Cardiac muscle cell (in vitro differentiated cells and primary cell): ENCODE measurements around the gene CUL2. TPM values are rescaled to one million over a fixed set of nuclear protein-coding genes. Genes with fewer than 3 reads are reported as not detected.

Source experiments
- DNase-seq, 2 donors: peaks; one replicate each; pipeline versions ENCODE4 v3.0.0 to v3.0.0-alpha.2; 2010 to 2017; ENCODE audit warnings: low read depth in 1 of 2, low spot score in 1 of 2
- H3K27ac ChIP-seq: fragments of 200-600 bp; sonication (generic); 2 replicates; pipeline ENCODE4 v1.5.1; 2016
- H3K27me3 ChIP-seq: fragments of 200-600 bp; sonication (generic); 2 replicates; pipeline ENCODE4 v1.6.0; 2016; ENCODE audit warnings: control low read depth
- H3K36me3 ChIP-seq: fragments of 200-600 bp; sonication (generic); 2 replicates; pipeline ENCODE4 v1.5.1; 2016; ENCODE audit warnings: control low read depth
- H3K4me1 ChIP-seq: fragments of 200-600 bp; sonication (generic); 2 replicates; pipeline ENCODE4 v1.8.1; 2017; ENCODE audit warnings: low read depth, mild to moderate bottlenecking, mixed run types
- H3K4me3 ChIP-seq: fragments of 200-600 bp; sonication (generic); 2 replicates; pipeline ENCODE4 v1.5.1; 2016; ENCODE audit warnings: mild to moderate bottlenecking
- H3K9me3 ChIP-seq: fragments of 200-600 bp; sonication (generic); 2 replicates; pipeline ENCODE4 v1.5.1; 2017; ENCODE audit warnings: low read depth, mild to moderate bottlenecking, control low read depth
- CTCF ChIP-seq: IDR thresholded peaks from 2 replicates; pipeline ENCODE4 v1.5.1; 2012; ENCODE audit warnings: low read depth, mild to moderate bottlenecking, low read length
- polyA plus RNA-seq: library from polyadenylated mRNA; unstranded; fragments of >200 nt; fragmentation: Nextera tagmentation; extraction: Ambion mirVana; gene quantifications from 2 replicates; pipeline ENCODE4 v1.2.1, GENCODE V29; 2016
- total RNA-seq: library from RNA; depleted of rRNA; stranded (reverse); fragments of >200 nt; gene quantifications from 2 replicates; pipeline ENCODE4 v1.2.3, GENCODE V29; 2016

Gene CUL2
- total RNA-seq: 19.2 and 21.6 TPM in 2 replicates
- 43.0 and 48.7 TPM in 2 replicates for polyA plus RNA-seq

- peaks cover 11% of the 10 kb centered on the region for H3K4me1 ChIP-seq
- H3K27ac ChIP-seq: peak within 1 kb of the TSS; percentile 99
- DNase-seq: peak; percentile 91 to 98
- H3K27me3 ChIP-seq: no peaks in the 10 kb centered on the region
- H3K4me3 ChIP-seq: peak within 1 kb of the TSS; percentile 85
- H3K9me3 ChIP-seq: no peaks in the 10 kb centered on the region
- no peaks in the 10 kb centered on the region for H3K36me3 ChIP-seq
- TF ChIP-seq CTCF: no peak
Observed at GRCh38 chr10:35090162-35090954, at the start of gene CUL2. Gene CUL2 (minus strand): TSS chr10:35090341. CDS start chr10:35071317, 19,024 bp downstream.

GRCh38 chr10:35136263-35136815, 46.2 kb upstream of the CUL2 start:
- Histone ChIP-seq H3K27me3 (no peaks in the 10 kb centered on the region), H3K4me3 (no peak overlapping the region), H3K36me3 (no peaks in the 10 kb centered on the region), H3K4me1 (peaks cover 50% of the 10 kb centered on the region), H3K9me3 (no peaks in the 10 kb centered on the region), H3K27ac (peak overlapping the region; percentile 69)
- TF ChIP-seq CTCF: no peak
- DNase-seq: no peak

GRCh38 chr10:35135861-35136260, 45.7 kb upstream of the CUL2 start:
- no peak for TF ChIP-seq CTCF
- peak overlapping the region; percentile 69 for H3K27ac ChIP-seq
- peaks cover 48% of the 10 kb centered on the region for H3K4me1 ChIP-seq
- H3K27me3 ChIP-seq: no peaks in the 10 kb centered on the region
- DNase-seq: no peak
- H3K9me3 ChIP-seq: no peaks in the 10 kb centered on the region
- H3K36me3 ChIP-seq: no peaks in the 10 kb centered on the region
- no peak overlapping the region for H3K4me3 ChIP-seq

GRCh38 chr10:35133586-35133985, 43.4 kb upstream of the CUL2 start:
- TF ChIP-seq CTCF: no peak
- no peaks in the 10 kb centered on the region for H3K27me3 ChIP-seq

GRCh38 chr10:35132727-35133126, 42.6 kb upstream of the CUL2 start:
- no peak for TF ChIP-seq CTCF

More at GRCh38 chr10:35133586-35133985, 43.4 kb upstream of the CUL2 start:
- DNase-seq: no peak
- H3K4me3 ChIP-seq: no peak overlapping the region
- peaks cover 39% of the 10 kb centered on the region for H3K4me1 ChIP-seq
- H3K36me3 ChIP-seq: no peaks in the 10 kb centered on the region
- H3K27ac ChIP-seq: peak overlapping the region; percentile 48
- H3K9me3 ChIP-seq: no peaks in the 10 kb centered on the region

More at GRCh38 chr10:35132727-35133126, 42.6 kb upstream of the CUL2 start:
- no peaks in the 10 kb centered on the region for H3K36me3 ChIP-seq
- H3K9me3 ChIP-seq: no peaks in the 10 kb centered on the region
- peak overlapping the region; percentile 11 for H3K4me3 ChIP-seq
- no peaks in the 10 kb centered on the region for H3K27me3 ChIP-seq
- peaks cover 31% of the 10 kb centered on the region for H3K4me1 ChIP-seq
- H3K27ac ChIP-seq: peak overlapping the region; percentile 61
- no peak for DNase-seq
